HG02623 (cell line): ENCODE results near the gene TXNDC9.
A peak's percentile ranks its signal among the peaks of the same experiment; 100 is the strongest.
"Not testable (repeated sequence)": the region's sequence is repeated elsewhere in the genome, so short reads cannot be mapped to it uniquely, and the experiment has no call there.

Source experiments
- ATAC-seq: cut with Tn5 transposase; IDR thresholded peaks from one replicate; pipeline ENCODE4 v1.9.1; 2021; ENCODE audit warnings: moderate library complexity; ENCODE audit not compliant: unreplicated experiment

The TXNDC9 gene, protein sequence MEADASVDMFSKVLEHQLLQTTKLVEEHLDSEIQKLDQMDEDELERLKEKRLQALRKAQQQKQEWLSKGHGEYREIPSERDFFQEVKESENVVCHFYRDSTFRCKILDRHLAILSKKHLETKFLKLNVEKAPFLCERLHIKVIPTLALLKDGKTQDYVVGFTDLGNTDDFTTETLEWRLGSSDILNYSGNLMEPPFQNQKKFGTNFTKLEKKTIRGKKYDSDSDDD

GRCh38 chr2:99335911-99336803 lies at the start of gene TXNDC9:
Gene TXNDC9, minus strand, starts transcription at chr2:99336333. Its CDS starts 3,123 bp downstream, at chr2:99333210.
- peak; percentile 65 for ATAC-seq

DNA sequence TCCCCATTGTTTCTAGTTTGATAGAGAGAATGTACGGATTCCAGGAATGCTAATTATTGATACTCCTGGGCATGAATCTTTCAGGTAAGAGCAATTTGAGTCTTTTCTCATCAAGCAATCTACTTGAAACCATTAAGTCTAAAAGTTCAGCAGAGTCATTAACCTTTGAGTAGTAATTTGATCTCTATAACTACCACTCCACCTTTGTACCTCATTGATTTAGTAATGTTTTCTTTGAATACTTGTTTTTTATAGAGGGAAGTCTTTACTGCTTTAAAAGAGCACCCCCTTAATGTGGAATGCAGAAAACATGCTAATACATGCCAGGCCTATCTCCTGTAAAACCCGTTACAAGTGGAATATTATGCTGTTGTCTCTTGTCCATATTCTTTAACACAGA lies 46.0 kb upstream of the TXNDC9 start:
- ATAC-seq: no peak

DNA sequence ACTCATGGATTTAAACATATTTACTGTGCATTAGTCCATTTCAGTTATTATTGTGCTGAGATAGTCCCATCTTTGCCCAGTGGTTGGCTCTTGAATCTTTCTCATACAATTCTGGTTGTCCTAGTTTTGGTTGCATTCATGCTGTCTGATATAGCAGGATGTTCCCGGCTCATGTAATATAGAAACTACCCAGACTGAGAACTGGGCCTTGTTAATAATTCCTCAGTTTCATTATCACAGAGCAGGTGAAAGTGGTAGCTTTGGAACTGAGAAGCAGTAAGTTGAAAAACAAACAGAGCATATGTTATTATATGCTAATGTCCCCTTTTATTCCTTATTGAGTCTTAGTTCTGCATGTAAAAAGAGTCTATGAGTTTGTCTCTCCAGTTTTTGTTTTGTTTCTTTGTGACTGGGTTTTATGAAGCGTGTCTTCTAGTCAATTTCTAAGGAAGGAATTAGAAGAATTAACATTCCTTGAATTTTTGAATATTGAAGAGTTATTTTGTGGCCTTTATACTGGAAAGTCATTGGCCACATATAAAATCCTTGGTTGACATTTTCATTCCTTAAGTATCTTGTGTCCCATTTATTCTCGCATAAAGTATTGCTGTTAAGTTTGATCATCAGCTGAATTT lies 44.4 kb upstream of the TXNDC9 start:
- ATAC-seq: no peak

- ATAC-seq: no peak
These were observed 41.7 kb upstream of the TXNDC9 start for GRCh38 chr2:99377879-99378278.

DNA sequence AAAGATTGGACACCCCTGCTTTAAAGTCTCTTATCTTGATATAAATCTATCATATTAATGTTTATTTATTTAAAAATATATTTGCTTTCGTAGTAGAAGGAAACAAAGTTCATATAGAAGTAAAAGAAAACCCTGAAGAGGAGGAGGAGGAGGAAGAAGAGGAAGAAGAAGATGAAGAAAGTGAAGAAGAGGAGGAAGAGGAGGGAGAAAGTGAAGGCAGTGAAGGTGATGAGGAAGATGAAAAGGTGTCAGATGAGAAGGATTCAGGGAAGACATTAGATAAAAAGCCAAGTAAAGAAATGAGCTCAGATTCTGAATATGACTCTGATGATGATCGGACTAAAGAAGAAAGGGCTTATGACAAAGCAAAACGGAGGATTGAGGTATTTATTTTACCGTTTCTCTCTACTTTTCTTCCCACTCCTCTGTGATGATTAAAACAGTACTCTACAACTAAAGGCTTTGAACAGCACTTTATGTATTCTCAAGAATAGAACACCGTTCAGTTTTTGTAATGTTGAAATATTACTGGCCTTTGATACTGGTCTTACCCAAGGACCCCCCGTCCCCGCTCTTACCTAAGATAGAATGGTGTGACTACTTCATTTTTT lies 40.2 kb upstream of the TXNDC9 start:
- no peak for ATAC-seq

- no peak for ATAC-seq
These were observed 38.6 kb upstream of the TXNDC9 start for GRCh38 chr2:99374747-99375146.

- no peak for ATAC-seq
These were observed 37.0 kb upstream of the TXNDC9 start for GRCh38 chr2:99373144-99373543.

DNA sequence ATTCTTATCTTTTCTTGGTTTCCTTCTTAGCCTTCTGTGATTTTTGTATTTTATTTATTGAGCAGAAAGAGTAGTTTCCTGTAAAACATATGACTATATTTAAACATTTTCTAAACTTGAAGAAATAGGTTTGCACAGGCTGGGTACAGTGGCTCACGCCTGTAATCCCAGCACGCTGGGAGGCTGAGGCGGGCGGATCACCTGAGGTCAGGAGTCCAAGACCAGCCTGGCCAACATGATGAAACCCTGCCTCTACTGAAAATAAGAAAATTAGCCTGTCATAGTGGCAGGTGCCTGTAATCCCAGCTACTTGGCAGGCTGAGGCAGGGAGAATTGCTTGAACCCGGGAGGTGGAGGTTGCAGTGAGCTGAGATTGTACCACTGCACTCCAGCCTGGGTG lies 32.7 kb upstream of the TXNDC9 start:
- not testable (repeated sequence) for ATAC-seq

DNA sequence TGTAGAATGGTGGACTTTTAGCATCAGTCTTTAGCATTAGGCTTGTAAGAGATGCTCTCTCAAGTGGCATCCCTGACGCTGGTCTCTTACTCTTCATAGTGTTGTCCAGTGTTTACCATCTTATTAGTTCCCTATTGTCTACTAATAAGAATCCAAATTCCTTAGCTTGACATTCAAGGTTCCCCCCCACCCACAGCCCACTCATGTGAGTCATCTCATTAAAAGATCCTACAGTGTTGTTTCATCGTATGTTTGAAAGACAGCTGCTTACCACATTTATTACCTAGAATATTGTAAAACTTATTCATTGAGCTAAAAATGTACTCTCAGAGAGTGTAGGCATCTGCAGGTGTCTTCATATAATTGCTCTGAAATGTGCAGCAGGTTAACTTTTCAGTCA lies 29.5 kb upstream of the TXNDC9 start:
- ATAC-seq: no peak

- ATAC-seq: no peak
These were observed 20.7 kb upstream of the TXNDC9 start for GRCh38 chr2:99356853-99357252.

DNA sequence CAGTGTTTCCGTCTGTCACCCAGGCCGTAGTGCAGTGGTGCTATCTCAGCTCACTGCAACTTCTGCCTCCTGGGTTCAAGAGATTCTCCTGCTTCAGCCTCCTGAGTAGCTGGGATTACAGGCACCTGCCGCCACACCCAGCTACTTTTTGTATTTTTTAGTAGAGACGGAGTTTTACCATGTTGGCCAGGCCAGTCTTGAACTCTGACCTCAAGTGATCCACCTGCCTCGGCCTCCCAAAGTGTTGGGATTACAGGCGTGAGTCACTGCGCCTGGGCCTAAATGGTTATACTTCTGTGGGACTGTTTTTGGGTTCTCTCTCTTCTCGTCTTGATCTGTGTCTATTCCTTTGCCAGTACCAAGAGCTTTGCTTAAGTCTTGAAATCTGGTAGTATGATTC lies 18.7 kb upstream of the TXNDC9 start:
- not testable (repeated sequence) for ATAC-seq

GRCh38 chr2:99354070-99354469 lies 17.9 kb upstream of the TXNDC9 start:
- ATAC-seq: no peak

DNA sequence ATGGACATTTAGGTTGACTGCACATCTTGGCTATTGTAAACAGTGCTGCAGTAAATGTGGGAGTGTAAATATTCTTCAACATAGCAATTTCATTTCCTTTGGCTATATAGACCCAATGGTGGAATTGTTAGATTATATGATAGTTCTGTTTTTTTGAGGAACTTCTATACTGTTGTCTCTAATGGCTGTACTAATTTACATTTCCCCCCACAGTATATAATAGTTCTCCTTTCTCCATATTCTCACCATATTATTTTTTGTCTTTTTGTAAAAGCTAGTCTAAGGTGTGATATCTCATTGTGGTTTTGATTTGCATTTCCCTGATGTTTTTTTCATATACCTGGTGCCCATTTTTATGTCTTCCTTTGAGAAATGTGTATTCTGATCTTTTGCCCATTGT lies 14.1 kb upstream of the TXNDC9 start:
- no peak for ATAC-seq

DNA sequence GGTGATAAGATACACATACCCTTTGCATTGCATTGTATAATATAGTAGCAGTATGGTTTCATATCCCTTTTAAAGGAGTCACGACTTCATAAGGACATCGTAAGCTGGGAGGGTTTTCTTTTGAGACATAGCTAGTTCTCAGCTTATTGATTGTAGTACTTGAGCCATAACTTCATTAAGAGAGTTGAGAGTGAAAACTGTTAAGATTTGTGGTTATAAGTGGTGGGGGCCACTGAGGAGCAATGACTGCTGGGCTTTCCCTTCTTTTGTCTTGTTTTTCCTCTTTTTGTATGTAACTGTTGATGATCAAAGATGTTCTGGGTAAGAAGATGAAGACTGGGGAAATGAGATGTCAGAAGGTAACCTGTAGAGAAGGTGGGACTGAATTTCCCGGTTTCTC lies 12.0 kb upstream of the TXNDC9 start:
- ATAC-seq: no peak

GRCh38 chr2:99346218-99346617 lies 10.1 kb upstream of the TXNDC9 start:
- ATAC-seq: no peak

- not testable (repeated sequence) for ATAC-seq
These were observed 9.3 kb upstream of the TXNDC9 start for GRCh38 chr2:99345446-99345845.

DNA sequence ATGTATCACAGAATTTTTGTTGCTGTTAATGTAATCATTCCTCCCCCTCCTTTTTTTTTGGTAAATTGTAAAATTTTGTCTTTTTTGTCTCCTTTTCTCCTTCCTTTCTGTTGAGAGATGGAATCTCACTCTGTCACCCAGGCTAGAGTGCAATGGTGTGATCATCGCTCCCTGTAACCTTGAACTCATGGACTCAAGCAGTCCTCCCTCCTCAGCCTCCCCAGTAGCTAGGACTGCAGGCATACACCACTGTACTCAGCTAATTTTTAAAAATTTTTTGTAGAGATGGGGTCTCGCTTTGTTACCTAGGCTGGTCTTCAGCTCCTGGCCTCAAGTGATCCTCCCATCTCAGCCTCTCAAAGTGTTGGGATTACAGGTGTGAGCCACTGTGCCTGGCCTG lies 6.4 kb upstream of the TXNDC9 start:
- ATAC-seq: no peak

GRCh38 chr2:99340669-99341236 lies 4.6 kb upstream of the TXNDC9 start:
- ATAC-seq: no peak

GRCh38 chr2:99338029-99338585 lies 2.0 kb upstream of the TXNDC9 start:
- no peak for ATAC-seq

- ATAC-seq: peak; percentile 52
These were observed 1.2 kb upstream of the TXNDC9 start, which contains the start of gene EIF5B for GRCh38 chr2:99337113-99338028. Gene EIF5B, plus strand, starts transcription at chr2:99337389. Its CDS starts 166 bp downstream, at chr2:99337555.
